ENCODE measurements around the gene MSN.
A peak's percentile ranks its signal among the peaks of the same experiment; 100 is the strongest.

The MSN gene

DNA sequence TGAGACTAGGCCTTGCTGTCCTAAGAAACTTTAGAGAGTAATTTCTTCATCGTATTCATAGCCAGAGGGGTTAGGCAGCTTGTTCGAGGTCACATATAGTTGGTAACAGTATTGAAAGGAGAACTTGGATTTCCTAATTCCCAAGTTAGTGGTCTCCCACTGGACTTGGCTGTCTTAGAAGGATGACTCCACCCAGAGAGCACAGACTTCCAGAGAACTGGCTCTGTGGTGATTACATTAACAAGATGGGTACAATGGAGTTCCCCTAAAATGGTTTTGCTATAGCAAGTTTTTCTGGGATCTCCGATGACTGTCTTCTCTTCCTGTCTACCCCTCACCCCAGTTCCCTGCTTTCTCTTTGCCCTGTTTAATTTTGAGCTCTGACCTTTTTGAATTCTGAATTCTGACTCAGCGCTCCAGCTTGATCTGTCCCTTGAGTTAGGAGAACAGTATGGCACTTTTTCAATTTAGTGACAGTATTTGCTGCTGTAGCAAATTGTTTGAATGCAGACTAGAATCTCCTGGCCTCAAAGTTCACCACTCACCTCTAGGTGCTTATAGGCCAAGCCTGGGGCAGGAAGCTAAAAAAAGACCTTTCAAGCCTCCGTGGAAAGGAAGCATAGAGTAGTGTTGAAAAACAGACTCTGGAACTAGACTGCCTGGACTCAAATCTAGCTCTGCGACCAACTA is 6.9 kb downstream of the MSN start:
- DNase-seq (ENCODE audit: low spot score) = no peak

DNA sequence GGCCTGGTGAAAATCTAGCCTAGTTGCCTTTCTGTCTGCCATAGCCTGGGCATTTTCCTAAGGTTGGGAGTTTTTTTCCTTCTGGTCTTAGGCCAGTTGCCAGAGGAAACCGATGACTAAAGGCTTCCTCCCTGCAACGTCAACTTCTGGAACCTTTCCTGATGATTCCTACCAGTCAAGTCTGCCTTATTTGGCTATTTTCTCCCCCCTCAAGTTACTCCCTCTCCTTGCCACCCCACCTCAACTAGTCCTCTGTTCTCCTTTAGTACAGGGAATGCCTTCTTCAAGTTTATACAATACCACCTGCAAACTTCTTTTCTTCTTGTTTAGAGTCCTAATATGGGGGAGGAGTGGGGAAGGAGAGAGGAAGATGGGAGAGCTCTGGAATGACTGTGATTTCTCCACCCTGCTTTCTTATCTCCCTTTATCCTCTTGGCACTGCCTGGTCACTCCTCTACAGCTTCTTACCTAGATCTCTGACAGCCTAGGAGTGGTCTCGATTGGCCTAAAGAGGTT is 10.6 kb downstream of the MSN start:
- peak; percentile 44 for DNase-seq (ENCODE audit: low spot score)

DNA sequence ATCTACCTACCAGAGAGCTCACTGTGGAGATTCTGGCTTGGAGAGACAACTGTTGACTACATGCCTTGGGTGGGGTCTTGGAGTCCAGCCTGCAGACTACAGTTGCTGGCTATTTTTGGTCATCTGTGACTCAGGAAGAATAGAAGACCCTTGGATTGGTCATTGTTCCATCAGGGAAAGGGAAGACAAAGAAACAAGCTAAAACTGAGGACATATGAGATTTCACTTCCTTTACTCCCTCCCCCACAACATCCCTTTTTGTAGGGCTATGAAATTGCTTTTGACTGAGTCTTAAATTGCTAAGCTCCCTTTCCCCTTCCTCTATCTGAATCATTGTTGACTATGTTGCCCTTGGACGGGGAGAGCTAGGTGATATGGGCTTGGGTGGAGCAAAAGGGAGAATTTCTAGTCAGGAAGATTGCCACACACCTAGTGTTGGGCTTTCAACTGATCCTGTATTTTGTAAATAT is 11.7 kb downstream of the MSN start:
- no peak for DNase-seq (ENCODE audit: low spot score)

DNA sequence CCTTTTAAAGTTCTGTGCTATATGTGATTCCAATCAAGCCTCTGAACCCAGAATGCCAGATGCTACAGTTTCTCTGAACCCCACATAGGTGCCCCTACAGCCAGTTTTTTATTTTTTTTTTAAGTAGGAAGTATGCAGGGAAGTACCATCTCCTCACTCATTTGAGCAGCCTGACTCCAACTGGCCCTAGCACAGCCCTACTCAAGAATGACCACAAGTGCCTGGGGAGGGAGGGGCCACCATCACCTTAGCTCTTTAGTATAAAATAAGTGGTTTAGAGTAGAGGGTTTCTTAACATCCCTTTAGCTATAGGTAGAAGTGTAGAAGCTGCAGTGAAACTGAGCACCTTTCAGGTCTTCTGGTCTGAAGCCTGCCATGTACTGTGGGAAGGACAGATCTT is 14.4 kb downstream of the MSN start:
- no peak for DNase-seq (ENCODE audit: low spot score)

DNA sequence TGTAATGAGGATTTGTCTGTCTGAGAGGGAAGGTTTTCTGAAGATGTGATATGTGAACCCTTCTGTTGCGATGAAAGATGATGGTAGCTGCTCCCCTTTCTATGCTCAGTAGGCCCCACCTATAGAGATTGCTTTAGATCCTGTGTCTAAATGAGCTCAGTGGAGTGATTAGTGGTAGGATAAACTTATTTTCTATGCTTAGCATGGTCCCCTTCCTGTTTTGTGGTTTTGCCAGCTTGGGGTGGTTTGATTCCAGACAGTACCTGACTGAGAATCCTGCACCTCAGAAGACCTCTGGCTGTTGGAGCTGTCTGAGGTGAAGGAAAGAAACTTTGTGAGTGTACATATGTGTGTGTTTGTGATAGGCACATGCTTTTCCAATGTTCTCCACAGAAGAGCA is 17.7 kb downstream of the MSN start:
- no peak for DNase-seq (ENCODE audit: low spot score)

DNA sequence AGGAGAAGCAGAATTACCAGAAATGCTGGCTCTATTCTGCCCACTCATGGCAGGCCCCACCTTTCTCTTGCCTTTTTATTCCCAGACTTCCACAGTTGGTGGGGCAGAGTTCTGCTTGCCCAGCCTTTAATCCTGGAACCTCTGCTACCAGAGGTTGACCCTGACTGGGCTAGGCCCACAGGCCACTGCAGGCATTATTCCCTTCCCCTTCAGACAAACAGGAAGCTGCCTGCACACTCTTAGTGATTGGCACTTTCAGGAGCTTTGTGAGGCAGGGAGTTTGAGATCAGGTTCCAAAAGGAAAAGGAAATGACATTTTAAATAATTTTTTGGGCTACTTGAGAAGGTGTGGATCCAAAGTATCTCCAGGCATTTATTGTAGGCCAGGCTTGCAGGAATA is 18.8 kb downstream of the MSN start:
- DNase-seq (ENCODE audit: low spot score) = no peak

DNA sequence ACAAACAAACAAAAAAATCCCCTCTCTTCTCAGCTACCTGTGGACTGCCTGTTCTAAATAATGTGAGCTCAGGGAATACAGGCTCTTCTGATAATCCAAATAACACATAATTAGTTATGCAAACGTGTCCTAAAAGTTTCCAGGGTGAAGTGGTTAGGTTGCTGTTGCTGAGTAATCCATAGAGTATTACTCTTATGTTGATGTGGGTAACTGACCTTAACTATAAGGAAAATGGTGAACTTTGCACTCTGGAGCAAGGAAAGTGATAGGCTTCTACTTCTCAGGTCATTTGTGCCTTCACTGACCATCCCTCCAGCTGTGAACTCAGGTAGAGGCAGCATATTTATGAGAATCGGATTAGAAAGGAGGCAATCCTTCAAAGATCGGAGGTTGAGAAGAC is 19.9 kb downstream of the MSN start:
- DNase-seq (ENCODE audit: low spot score) = no peak

DNA sequence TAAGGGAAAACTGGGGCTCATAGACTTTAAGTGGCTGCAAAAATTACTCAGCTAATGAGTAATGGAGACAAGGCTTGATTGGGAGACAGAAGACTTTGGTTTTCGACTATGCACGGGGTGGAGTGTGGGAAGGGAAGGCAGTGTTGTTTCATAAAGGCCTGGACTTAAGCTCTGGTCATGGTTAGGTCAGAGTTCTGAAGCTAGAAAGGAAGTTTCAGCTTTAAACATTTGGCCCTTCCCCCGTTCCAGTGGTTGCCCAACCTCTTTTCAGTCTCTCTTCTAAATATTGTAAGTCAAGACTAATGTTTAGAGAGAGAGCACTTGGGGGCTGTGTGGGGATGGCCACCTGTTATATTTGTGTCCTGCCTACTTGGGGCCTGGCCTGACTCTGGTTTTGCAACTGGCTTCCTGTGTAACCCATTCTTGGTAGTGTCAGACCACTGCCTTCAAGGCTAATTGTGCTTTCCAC is 21.0 kb downstream of the MSN start:
- no peak for DNase-seq (ENCODE audit: low spot score)

DNA sequence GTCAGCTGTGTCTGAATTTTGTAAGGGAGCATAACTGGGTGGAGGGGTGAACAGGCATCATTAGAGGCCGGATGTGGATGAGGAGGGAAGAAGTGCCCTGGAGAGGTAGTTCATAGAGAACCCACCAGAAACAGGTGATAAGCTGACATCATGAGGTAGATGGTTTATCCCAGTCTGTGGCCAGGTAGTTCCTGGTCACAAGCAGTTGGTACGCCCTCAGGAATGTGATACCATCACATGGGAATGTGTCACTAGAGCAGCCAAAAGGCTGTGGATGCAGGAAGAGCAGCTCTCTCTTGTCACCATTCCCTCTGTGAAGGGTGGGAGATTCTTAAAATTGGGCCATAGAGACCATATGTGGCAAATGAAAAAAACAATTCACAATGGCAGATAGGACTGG is 21.9 kb downstream of the MSN start:
- DNase-seq (ENCODE audit: low spot score) = no peak

DNA sequence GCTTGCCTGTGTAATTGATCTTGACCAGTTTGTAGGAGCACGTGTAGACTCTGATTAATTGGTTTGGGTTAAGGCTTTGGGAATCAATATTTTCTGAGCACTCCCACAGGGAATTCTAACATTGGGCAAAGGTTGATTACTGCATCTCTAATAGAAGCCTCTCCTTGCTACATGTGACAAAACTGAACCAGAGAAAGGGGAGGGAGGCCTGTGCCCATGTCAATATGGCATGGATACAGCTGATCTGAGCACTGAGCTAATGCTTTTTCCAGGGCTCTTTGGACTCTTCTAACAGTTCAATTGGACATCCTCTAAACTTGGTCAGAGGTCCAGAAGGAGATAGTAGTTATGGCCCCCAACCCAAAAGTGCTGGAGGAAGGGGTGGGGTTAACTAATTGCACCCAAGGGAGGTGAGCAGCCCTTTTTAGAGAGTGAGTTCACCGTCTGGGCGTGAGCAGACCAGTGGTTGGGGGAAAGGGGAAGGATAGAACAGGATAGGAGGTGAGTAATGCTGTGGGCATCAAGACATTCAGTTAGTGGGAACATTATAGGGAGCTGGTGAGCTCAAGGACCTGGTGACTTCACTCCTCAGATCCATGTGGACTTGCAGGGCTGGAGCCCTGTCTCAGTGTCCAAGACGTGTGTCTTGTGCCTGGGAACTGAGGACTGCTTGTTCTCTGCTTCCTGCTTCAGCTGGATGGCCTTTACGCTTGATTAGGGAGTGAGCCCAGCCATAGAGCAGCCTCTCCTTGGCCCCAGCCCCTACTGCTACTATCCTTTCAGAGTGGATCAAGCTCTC is 22.8 kb downstream of the MSN start:
- DNase-seq (ENCODE audit: low spot score) = no peak

DNA sequence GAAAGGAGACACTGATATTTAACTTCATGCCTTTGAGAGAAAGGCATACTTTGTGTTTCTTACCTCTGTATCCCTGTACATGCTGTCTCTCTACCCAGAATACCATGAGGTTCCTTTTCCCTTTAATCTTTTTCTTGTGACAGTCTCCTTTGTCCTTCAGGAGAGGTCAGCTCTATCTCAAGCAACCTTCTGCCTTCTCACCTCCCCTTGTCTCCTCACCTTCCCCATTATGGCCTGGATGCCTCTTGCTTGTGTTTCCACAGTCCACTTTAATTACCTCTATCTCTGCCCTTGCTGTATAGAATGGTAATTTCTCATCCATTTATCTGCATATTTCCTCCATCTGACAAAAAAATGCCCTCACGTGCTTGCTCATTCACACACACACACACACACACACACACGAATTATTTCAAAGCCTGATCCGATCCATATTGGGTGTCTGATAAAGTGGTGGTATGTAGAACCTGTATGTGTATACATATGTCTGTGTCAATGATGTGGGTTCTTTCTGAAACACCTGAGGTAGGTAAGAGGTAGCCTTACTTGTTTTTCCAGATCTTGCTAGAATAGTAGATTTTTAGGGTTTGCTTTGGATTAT is 28.5 kb downstream of the MSN start:
- DNase-seq (ENCODE audit: low spot score) = no peak

DNA sequence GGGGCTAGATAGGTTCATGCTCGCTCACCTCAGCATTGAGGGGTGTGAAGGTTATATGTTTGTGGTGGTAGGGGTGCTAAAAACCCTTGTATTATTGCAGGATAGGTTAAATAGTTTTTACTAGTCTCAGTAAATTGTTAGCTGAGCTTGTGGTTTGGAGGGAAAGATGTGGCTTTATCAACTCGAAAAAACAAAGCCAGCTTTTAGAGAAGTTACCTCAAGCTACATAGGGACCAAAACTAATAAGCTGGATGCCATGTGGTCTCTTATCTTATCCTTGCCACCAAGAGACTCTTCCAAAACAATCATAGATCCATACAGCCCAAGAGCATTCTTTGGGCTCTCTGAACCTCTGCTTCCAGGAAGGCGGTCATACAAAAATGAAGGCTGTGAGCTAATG is 29.2 kb downstream of the MSN start:
- no peak for DNase-seq (ENCODE audit: low spot score)

DNA sequence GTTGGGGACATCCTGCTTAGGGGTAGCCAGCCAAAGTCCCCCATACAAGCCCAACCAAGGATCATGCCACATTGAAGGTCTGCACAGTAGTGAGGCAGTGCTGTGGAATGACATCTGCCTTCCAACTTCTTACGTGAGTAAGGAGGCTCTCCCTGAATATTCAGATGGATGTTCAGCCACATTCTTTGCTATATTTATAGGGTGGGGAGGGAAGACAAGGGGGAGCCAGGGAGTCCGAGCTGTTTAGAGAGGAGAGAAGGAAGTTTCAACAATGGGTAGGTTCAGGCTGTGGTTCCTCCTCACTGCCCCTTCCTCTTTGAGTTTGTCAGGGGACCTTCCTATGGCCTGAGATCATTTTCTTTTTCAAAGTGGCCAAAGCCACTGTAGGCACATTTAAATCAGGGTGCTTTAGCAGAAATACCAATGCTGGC is 29.8 kb downstream of the MSN start:
- no peak for DNase-seq (ENCODE audit: low spot score)

DNA sequence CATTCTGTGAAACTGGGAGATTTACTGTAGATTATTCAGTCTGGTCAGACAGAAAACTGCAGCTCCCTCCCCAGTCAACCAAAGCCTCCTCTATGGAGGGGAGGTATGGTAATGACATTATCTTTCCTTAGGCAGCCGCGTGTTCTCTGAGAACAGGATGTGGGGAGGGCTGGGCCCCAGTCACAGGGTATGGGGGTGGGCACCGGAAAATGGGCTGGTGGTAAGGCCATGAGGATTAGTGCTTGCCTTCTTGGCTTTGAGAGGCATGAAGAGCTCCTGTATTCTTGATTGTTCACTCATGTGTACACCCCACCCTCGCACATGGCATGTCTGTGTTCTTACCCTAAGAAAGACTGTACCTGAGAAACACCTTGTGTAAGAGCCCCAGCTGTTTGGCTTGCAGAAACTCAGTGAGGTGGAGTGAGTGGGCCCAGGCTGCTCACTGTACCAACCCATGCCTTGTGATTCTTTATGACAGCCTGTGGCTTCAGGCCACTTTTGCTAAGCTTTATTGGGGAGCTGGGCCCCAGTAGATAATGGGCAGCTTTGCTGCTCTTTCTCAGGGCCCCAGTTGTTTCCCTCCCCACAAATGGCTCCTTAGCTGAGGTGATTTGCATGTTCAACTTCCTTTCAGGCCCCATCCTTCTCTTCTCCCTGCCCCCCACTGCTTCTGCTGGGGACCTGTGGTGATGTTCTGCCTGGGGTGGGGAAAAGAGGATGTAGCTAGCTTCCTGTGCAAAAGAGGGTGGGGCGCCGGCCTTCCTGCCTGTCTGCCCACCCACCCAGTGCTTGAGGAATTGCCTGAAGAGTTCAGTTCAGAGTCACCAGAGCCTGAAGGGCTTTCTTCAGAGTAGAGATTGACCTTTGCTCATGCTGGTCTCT is 30.7 kb downstream of the MSN start:
- DNase-seq (ENCODE audit: low spot score) = no peak

DNA sequence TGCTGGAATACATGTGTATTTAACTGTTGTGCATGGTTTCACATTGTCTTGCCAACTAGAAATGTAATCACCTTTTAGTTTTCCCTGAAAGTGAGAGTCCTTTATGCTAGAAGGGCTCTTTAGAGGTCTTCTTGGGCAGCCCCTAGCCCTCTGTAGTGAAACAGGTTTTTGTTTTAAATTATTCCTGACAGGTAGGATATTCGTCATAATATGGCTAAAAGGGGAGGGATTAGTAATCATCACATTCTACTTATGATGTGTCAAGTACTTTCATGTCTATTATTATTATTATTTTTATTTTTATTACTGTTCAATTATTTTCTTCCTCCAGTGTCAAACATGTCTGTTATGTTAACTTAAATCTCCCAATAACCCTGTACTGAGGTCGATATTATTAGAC is 35.5 kb downstream of the MSN start:
- DNase-seq (ENCODE audit: low spot score) = no peak

DNA sequence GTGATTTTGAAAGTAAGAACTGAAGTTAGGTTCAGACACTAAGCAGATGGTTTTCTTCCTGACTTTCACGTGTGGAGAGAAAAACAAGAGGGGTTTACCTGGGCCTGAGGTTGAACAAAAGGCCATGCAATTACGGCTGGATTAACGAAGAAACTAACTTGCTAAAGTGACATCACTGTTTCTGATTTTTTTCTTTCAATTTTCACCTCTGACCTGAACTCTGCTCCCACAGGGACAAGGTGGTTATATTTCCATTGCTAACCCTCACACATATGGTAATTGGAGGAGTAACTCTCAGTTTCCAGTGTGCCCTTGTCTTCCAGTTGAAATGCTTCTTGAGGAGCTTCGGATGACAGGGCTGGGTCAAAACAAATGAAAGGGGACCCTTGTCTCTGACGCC is 38.0 kb downstream of the MSN start:
- no peak for DNase-seq (ENCODE audit: low spot score)

DNA sequence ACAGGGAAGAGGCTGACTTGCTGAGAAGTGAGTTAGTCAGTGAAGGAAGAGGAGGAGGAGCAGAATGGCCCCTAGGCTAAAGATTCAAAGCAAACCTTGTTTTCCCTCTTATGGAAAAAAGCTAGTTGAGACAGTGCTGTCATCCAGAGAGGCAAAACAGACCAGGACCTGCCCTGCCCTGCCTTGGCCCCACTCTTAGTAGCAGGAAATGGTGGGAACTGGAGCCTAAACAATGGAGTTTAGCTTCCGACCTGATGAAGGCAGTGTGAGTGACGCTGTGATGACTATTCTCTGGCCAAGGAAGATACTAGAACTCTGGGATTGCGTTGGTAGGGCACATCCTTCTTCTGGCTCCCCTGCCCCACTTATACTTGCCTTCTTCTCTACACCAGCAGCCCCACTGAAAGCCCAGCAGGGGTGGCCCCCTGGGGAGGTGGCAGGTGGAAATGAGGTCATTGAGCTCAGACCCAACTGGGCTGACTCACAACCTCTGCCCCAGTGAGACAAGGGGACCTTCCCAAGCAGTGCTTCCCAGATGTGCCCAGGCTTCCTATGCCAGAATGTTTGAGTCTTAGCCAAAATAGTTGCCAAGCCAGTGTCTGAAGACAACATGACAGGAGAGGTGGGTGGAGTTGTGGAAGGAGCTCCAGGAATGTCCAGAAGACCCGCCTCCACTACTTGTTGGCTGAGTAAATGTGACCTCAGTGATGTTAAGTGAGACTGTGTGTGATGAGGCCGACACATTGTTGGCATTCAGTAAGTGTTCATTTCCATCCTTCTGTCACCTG is 38.8 kb downstream of the MSN start:
- DNase-seq (ENCODE audit: low spot score) = no peak

DNA sequence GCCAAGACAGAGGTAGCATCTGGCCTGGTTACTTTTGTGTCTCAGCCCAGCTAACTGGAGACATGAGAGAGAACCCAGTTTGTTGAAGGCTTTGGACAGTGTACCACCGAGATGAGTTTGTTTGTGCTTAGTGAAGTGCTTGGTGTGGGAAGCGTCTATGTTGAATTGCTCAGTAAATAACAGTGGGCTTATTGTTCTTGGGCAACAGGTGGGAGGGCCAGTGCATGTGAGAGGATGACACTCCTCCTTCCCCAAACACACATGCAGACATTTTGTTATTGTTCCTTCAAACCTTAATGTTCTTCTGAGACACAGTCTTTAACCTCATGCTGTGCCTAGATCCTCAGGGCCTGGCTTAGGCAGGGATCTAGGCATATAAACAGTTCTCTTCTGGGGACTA is 39.7 kb downstream of the MSN start:
- no peak for DNase-seq (ENCODE audit: low spot score)

DNA sequence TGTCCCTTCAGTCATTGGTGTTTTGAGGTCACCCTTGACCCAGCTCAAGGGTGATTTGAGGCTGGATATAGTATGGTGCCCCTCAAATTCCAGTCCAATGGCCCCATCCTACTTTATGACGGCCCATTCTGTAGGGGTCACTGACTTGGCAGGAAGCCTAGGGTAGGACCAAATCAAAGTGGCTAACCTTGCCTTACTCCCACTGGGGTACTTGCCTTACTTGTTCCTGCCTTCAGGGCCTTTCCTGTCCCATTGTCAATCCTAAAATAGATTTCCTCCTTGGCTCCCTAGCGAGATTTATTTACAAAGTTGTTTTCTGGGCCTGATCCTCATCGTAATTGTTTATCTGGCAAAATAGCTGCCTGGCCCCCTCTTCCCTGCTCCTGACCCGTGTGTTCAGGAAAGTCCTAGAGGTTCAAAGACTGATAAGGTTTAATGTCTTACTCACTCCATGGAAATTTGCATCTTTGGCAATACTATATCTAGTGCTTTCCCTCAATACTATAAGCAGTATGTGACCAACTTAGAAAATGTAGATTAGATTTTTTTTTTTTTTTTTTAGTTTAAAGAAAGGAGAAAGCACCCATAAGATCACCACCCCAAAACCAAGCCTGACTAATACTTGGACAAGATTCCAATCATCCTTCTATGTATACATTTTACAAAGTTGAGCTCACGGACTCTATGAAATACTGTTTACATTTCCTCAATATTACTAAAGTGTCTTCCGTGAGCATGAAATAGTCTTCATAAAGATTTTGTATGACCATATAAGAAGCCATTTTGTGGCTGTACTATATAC is 44.8 kb downstream of the MSN start:
- DNase-seq (ENCODE audit: low spot score) = no peak

DNA sequence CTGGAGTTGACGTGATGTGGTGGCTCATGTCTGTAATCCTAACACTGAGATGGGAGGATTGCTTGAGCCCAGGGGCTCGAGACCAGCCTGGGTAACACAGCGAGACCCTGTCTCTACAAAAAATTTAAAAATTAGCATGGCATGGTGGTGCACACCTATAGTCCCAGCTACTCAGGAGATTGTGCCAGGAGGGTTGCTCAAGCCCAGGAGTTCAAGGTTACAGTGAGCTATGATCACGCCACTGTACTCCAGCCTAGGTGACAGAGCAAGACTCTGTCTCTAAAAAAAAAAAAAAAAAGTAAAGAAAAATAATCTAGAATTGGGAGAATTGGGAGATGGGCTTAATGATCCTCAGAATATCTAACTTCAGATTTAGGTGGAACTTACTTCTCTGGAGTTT is 51.1 kb downstream of the MSN start:
- no peak for DNase-seq (ENCODE audit: low spot score)
